NCI-H128 (cell line): ENCODE data around the gene PGD.
"Not testable (repeated sequence)": the region's sequence is repeated elsewhere in the genome, so short reads cannot be mapped to it uniquely, and the experiment has no call there.

Experiments used
- DNase-seq: peaks from one replicate; lab custom pipeline; 2025; ENCODE audit not compliant: unreplicated experiment; lab: John Stamatoyannopoulos, UW

The PGD gene

GRCh38 chr1:10433790-10434189 lies 34.9 kb downstream of the PGD start:
- no peak for DNase-seq

- no peak for DNase-seq
Observed at GRCh38 chr1:10434590-10434989, 35.7 kb downstream of the PGD start.

GRCh38 chr1:10437052-10437451 lies 38.2 kb downstream of the PGD start:
- DNase-seq: no peak

DNA sequence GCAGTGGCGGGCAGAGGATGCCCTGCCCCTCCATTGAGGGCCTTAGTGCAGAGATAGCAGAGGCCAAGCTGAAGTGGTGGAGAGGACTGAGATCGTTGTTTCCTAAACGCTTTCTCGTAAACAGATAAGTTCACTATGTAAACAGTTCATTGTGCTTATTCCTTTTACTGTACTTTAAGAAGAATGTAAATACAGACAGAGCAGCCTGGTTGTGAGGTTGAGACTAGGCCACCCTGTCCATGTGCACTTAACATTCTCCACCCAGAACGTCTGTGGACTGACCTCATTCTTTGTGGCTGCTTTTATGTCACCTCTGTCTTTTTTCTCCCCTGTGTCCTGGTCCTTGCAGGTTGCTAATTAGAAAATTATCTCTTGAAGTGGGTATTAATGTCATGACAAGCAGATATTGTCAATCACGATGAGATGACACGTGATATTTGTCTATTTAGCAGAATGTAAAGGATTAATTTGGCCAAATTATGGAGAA lies 39.9 kb downstream of the PGD start:
- DNase-seq: no peak

- DNase-seq: no peak
Observed at GRCh38 chr1:10440305-10440704, 41.4 kb downstream of the PGD start.

DNA sequence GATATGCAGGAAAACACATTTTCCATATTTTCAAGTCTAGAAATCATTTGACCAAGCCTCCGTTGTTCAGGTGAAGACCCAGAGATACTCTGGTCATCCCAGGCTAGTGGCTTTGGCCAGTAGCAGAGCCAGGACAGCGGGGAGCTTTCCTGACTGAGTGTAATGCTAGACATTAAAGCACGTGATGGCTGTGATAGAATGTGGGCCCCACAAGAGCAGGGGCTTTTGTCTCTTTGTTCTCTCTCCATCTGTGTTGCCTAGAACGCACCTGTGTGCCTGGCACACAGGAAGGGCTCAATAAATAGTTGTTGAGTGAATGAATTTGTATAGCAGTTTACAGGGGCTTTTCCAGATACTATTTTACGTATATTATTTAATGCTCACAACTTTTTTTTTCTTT lies 41.9 kb downstream of the PGD start:
- no peak for DNase-seq

DNA sequence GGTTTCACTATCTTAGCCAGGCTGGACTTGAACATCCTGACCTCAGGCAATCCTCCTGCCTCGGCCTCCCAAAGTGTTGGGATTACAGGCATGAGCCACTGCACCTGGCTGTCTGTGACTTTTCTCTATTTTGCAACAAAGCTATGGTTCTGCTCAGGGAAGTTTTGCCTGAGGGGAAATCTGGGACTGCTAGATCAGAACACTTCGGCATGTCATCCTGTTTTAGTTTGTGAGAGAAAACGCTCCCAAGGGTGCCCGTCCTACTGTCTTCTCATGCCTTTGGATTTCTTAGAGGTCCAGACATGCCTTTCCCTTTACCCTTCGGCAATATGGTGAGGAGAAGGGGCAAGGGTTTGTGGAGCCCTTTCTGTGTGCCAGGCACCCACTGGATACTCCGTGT lies 45.4 kb downstream of the PGD start:
- DNase-seq: no peak

DNA sequence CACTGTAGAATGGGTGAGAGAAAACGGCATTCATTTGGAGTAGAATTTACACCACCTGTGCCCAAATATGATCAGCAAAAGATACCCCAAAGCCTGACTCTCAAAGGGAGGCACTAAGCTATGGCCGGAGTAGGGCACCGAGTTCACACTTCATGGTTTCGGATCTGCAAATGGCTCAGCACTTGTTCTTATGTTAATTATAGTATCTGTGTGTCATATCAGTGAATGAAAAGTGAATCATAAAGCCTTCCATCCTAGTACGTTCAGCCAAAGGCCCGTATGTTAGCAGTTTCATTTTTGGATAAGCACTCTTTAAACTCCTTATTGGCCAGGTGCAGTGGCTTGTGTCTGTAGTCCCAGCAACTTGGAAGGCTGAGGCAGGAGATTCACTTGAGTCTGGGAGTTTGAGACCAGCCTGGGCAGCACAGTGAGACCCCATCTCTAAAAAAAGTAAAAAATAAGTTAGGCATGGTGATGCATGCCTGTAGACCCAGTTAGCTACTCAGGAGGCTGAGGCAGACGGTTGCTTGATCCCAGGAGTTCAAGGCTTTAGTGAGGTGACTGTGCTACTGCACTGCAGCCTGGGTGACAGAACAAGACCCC lies 46.0 kb downstream of the PGD start:
- no peak for DNase-seq

- DNase-seq: no peak
Observed at GRCh38 chr1:10446790-10447422, 48.0 kb downstream of the PGD start.

DNA sequence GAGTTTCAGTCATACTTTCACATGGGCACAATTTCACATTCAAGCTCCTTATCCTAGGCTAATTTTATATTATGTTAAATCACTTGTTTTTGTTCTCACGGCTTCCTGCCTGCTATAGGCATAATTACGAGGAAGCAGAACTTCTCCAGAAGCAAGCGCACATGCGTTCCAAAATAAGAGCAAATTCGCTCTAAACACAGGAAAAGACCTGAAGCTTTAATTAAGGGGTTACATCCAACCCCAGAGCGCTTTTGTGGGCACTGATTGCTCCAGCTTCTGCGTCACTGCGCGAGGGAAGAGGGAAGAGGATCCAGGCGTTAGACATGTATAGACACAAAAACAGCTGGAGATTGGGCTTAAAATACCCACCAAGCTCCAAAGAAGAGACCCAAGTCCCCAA lies 50.9 kb downstream of the PGD start, which contains the start of gene CORT:
CORT (plus strand) TSS at position 281 of the 400 bp plus-strand sequence. CDS start 193 bp downstream, outside the sequence.
- DNase-seq: no peak

- DNase-seq: no peak
Observed at GRCh38 chr1:10450156-10450814, 51.4 kb downstream of the PGD start.

DNA sequence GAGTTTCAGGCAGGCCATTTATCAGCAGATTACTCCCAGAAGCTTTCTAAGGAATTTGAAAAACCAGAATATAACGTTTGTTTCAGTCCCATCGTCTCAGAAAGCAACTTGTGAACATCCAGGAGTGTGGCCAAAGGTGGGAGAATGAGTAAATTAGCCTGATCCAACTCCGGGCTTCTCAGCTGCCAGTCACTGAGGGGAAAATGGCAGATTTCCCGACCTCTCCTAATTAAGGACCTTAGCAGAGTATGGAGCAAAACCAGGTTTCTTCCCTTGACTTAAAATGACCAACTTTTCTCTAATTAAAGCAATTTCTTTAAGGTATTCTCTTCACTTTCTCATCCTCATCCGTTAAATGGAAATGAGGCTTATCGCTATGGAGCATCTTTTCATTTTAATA lies 52.0 kb downstream of the PGD start:
- no peak for DNase-seq

DNA sequence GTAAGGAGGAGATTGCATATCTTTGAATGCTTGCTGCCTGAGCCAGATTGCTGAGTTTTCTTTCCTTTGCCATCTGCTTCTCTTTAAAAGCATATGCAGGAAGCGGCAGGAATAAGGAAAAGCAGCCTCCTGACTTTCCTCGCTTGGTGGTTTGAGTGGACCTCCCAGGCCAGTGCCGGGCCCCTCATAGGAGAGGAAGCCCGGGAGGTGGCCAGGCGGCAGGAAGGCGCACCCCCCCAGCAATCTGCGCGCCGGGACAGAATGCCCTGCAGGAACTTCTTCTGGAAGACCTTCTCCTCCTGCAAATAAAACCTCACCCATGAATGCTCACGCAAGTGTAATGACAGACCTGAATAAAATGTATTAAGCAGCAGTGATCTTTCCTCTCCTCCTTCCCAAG lies 52.4 kb downstream of the PGD start:
- DNase-seq: no peak

GRCh38 chr1:10456048-10456447 lies 57.2 kb downstream of the PGD start:
- DNase-seq: no peak

GRCh38 chr1:10456661-10457060 lies 57.8 kb downstream of the PGD start:
- no peak for DNase-seq

DNA sequence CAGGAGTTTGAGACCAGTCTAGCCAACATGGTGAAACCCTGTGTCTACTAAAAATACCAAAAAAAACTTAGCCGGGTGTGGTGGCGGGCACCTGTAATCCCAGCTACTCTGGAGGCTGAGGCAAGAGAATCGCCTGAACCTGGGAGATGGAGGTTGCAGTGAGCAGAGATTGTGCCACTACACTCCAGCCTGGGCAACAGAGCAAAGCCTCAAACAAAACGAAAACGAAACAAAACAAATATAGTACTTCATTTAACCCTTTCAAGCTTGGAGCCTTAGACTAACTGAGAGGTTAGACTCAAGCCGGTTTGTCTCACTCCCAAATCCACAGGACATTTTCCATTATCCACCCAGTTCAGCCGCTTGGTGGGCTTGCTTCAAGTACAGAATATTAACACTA lies 58.6 kb downstream of the PGD start:
- not testable (repeated sequence) for DNase-seq

DNA sequence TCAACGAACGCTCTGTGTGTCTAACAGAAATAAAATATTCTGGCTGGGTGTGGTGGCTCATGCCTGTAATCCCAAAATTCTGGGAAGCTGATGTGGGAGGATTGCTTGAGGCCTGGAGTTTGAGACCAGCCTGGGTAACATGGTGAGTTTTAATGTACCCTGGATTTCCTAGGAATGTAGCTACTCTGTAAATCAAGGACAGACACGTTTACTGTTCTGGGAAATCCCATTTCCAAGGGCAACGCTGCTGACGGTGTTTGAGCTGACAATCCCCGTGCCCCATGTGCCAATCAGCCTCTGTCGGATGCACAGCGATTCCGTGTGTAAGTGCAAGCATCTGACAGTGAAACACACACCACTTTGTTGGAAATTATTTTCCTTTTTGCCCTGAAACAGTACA lies 59.0 kb downstream of the PGD start:
- DNase-seq: no peak

DNA sequence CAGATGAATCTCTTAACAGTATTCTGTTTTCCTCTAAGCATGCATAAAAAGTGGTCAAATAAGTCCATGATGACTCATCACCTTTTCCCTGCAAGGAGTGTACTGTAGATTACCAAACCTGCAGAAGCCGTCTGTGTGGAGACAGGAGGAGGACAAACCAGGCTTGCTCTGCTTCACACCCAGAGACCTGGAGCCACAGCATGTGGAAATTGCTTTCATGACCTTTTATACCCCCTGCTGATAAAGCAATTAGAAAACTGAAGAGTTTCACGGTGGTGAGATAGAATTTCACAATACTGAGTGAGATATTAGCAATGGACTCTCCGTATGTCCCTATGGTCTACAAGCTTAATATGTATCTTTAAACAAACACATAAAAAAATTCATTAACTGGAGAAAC lies 60.3 kb downstream of the PGD start:
- DNase-seq: no peak

DNA sequence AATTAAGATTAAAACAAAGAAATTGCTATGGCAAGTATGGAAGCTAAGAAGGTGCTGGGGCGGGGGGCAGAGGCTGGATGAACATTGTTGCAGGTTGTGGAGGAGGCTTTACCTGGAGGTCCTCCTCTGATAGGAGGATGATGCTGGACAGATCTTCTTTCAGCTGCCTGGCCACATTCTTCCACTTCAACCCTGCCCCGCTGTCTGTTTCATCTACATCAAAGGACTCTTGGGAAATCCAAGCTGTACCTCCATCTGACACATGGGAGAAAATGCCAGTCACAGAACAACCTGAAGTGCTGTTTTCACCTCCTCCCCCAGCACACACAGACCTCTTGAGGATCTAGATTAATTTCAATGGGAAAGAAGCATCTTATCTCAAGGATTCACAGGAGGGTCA lies 68.2 kb downstream of the PGD start:
- DNase-seq: no peak

DNA sequence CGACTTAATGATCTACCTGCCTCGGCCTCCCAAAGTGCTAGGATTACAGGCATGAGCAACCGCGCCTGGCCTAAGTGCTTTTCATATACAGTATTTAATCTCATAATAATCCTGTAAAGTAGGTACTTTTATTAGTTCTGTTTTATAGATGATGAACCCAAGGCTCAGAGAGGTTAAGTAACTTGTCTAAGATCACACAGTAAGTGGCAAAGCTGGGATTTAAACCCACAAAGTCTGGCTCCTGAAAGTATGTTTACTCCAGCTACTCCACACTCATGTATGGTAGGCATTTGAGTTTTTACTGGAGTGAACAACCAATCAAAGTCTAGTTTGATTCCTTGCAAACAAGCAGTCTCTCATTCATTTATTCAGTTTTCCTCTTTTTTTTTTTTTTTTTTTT lies 71.2 kb downstream of the PGD start:
- DNase-seq: no peak
